Central memory CD8-positive, alpha-beta T cell (primary cell): ENCODE results near the gene ACTR1B.
"Not testable (repeated sequence)": the region's sequence is repeated elsewhere in the genome, so short reads cannot be mapped to it uniquely, and the experiment has no call there.

Experiments
- ATAC-seq: fragments of 150-1000 bp; cut with Tn5 transposase; replicated peaks from 2 replicates; pipeline ENCODE4 v1.10.0; 2022; ENCODE audit warnings: mild to moderate bottlenecking, moderate FRiP score, moderate number of reproducible peaks; ENCODE audit not compliant: poor library complexity, severe bottlenecking; ENCODE audit errors: extremely low read depth
- DNase-seq, 2 donors: peaks; one replicate each; pipeline ENCODE4 v3.0.0; 2021; ENCODE audit warnings: low spot score in 2 of 2
- H3K27ac Mint-ChIP-seq: one replicate; pipeline ENCODE4 v1.8.0; 2022; ENCODE audit warnings: low read depth, mild to moderate bottlenecking, moderate library complexity, mixed read lengths
- H3K27me3 Mint-ChIP-seq: one replicate; pipeline ENCODE4 v1.8.0; 2022; ENCODE audit warnings: mixed read lengths
- H3K36me3 Mint-ChIP-seq: one replicate; pipeline ENCODE4 v1.8.0; 2022; ENCODE audit warnings: mild to moderate bottlenecking, moderate library complexity, mixed read lengths; ENCODE audit not compliant: insufficient read depth
- H3K4me1 Mint-ChIP-seq: one replicate; pipeline ENCODE4 v1.8.0; 2022; ENCODE audit warnings: mixed read lengths
- H3K4me3 Mint-ChIP-seq: one replicate; pipeline ENCODE4 v1.8.0; 2022; ENCODE audit warnings: mild to moderate bottlenecking, moderate library complexity, mixed read lengths
- H3K9me3 Mint-ChIP-seq: one replicate; pipeline ENCODE4 v1.8.0; 2022; ENCODE audit warnings: mixed read lengths

The ACTR1B gene

GRCh38 chr2:97653473-97653872 lies 10.4 kb downstream of the ACTR1B start:
- Mint-ChIP-seq H3K27me3 (no peaks in the 10 kb centered on the region), H3K4me1 (peaks cover 21% of the 10 kb centered on the region), H3K4me3 (no peak overlapping the region), H3K36me3 (peaks cover 23% of the 10 kb centered on the region), H3K27ac (no peak overlapping the region), H3K9me3 (no peaks in the 10 kb centered on the region)
- DNase-seq, result no peak
- no peak for ATAC-seq

- ATAC-seq (no peak), DNase-seq (no peak)
- H3K4me3 Mint-ChIP-seq, result no peak overlapping the region
- no peak overlapping the region for H3K27ac Mint-ChIP-seq
- no peaks in the 10 kb centered on the region for H3K9me3 Mint-ChIP-seq
- peaks cover 35% of the 10 kb centered on the region for H3K36me3 Mint-ChIP-seq
- H3K27me3 Mint-ChIP-seq, result no peaks in the 10 kb centered on the region
- H3K4me1 Mint-ChIP-seq, result peaks cover 33% of the 10 kb centered on the region
Observed at GRCh38 chr2:97651114-97651513, 12.7 kb downstream of the ACTR1B start.

GRCh38 chr2:97646977-97647376 lies 16.9 kb downstream of the ACTR1B start:
- no peak for ATAC-seq
- Mint-ChIP-seq H3K27ac (peak overlapping the region; percentile 89), H3K36me3 (peaks cover 39% of the 10 kb centered on the region), H3K4me3 (peak overlapping the region; percentile 89), H3K4me1 (peaks cover 23% of the 10 kb centered on the region), H3K9me3 (no peaks in the 10 kb centered on the region), H3K27me3 (no peaks in the 10 kb centered on the region)
- no peak for DNase-seq

- Mint-ChIP-seq H3K36me3 (peaks cover 36% of the 10 kb centered on the region), H3K9me3 (no peaks in the 10 kb centered on the region), H3K27ac (peak within 1 kb of the TSS; percentile 89), H3K4me1 (peaks cover 23% of the 10 kb centered on the region), H3K4me3 (peak within 1 kb of the TSS; percentile 89), H3K27me3 (no peaks in the 10 kb centered on the region)
- DNase-seq, result peak; percentile 96
- peak; percentile 96 for ATAC-seq
Observed at GRCh38 chr2:97645695-97646629, 17.9 kb downstream of the ACTR1B start, which contains the start of gene COX5B. Gene COX5B (plus strand): TSS chr2:97646062. CDS start chr2:97646087, 25 bp downstream.

- Mint-ChIP-seq H3K36me3 (peaks cover 34% of the 10 kb centered on the region), H3K4me1 (peaks cover 23% of the 10 kb centered on the region), H3K4me3 (peak overlapping the region; percentile 89), H3K9me3 (no peaks in the 10 kb centered on the region), H3K27ac (peak overlapping the region; percentile 89), H3K27me3 (peaks cover 4% of the 10 kb centered on the region)
- no peak for DNase-seq
- ATAC-seq, result peak; percentile 57
Observed at GRCh38 chr2:97645112-97645694, 18.6 kb downstream of the ACTR1B start.

GRCh38 chr2:97644023-97644717 lies 19.7 kb downstream of the ACTR1B start:
- H3K4me1 Mint-ChIP-seq, result peaks cover 23% of the 10 kb centered on the region
- H3K4me3 Mint-ChIP-seq, result no peak overlapping the region
- ATAC-seq, result no peak
- no peak overlapping the region for H3K27ac Mint-ChIP-seq
- H3K9me3 Mint-ChIP-seq, result no peaks in the 10 kb centered on the region
- H3K27me3 Mint-ChIP-seq, result peaks cover 14% of the 10 kb centered on the region
- no peak for DNase-seq
- H3K36me3 Mint-ChIP-seq, result peaks cover 29% of the 10 kb centered on the region

GRCh38 chr2:97626049-97626430 lies 37.8 kb downstream of the ACTR1B start:
- H3K36me3 Mint-ChIP-seq, H3K27ac Mint-ChIP-seq, H3K9me3 Mint-ChIP-seq, DNase-seq, H3K4me3 Mint-ChIP-seq, H3K4me1 Mint-ChIP-seq, ATAC-seq: not testable (repeated sequence)
- peaks cover 22% of the 10 kb centered on the region for H3K27me3 Mint-ChIP-seq

GRCh38 chr2:97625354-97626048 lies 38.3 kb downstream of the ACTR1B start:
- H3K27me3 Mint-ChIP-seq, result peaks cover 17% of the 10 kb centered on the region
- not testable (repeated sequence) for H3K9me3 Mint-ChIP-seq, H3K4me3 Mint-ChIP-seq, DNase-seq, H3K27ac Mint-ChIP-seq, ATAC-seq, H3K4me1 Mint-ChIP-seq, H3K36me3 Mint-ChIP-seq

GRCh38 chr2:97622976-97623375 lies 40.9 kb downstream of the ACTR1B start:
- H3K27ac Mint-ChIP-seq, ATAC-seq, H3K4me1 Mint-ChIP-seq, H3K4me3 Mint-ChIP-seq, DNase-seq, H3K36me3 Mint-ChIP-seq, H3K9me3 Mint-ChIP-seq: not testable (repeated sequence)
- peaks cover 15% of the 10 kb centered on the region for H3K27me3 Mint-ChIP-seq

GRCh38 chr2:97620492-97620891 lies 43.4 kb downstream of the ACTR1B start:
- not testable (repeated sequence) for ATAC-seq, H3K36me3 Mint-ChIP-seq

GRCh38 chr2:97618939-97619827 lies 44.7 kb downstream of the ACTR1B start:
- not testable (repeated sequence) for H3K27me3 Mint-ChIP-seq, DNase-seq, H3K27ac Mint-ChIP-seq, H3K9me3 Mint-ChIP-seq, H3K4me1 Mint-ChIP-seq, H3K4me3 Mint-ChIP-seq, H3K36me3 Mint-ChIP-seq
- ATAC-seq, result peak; percentile 72

More at GRCh38 chr2:97620492-97620891, 43.4 kb downstream of the ACTR1B start:
- H3K27ac Mint-ChIP-seq, H3K4me1 Mint-ChIP-seq, H3K9me3 Mint-ChIP-seq, H3K27me3 Mint-ChIP-seq, H3K4me3 Mint-ChIP-seq, DNase-seq: not testable (repeated sequence)
